Gastroesophageal sphincter (tissue), 3 donors: Measurements from ENCODE around the gene KCNJ9.

Source experiments
- POLR2A ChIP-seq, 2 donors: fragments of 450-650 bp; IDR thresholded peaks; one replicate each; pipeline ENCODE4 v1.6.1; 2017; ENCODE audit warnings: antibody characterized with exemption in 2 of 2, mild to moderate bottlenecking in 2 of 2, moderate library complexity in 1 of 2
- POLR2AphosphoS5 ChIP-seq: sonication (generic); formaldehyde crosslinking; IDR thresholded peaks from one replicate; pipeline ENCODE4 v1.6.1; 2017; ENCODE audit warnings: antibody characterized with exemption
- TF ChIP-seq, protein P1 (sequence below), 4 experiments: fragments of 200-600 bp in 2 of 4; fragments of 450-650 bp in 2 of 4; sonication (generic) in 1 of 4; IDR thresholded peaks; one replicate each; pipeline ENCODE4 v1.5.1; 2017 to 2019; ENCODE audit warnings: antibody characterized with exemption in 4 of 4, mild to moderate bottlenecking in 2 of 4, moderate library complexity in 2 of 4

- TF ChIP-seq POLR2AphosphoS5 (no peak), POLR2A (IDR thresholded peaks at IDR 0.05) (no peak)
- TF ChIP-seq, protein P1, sequence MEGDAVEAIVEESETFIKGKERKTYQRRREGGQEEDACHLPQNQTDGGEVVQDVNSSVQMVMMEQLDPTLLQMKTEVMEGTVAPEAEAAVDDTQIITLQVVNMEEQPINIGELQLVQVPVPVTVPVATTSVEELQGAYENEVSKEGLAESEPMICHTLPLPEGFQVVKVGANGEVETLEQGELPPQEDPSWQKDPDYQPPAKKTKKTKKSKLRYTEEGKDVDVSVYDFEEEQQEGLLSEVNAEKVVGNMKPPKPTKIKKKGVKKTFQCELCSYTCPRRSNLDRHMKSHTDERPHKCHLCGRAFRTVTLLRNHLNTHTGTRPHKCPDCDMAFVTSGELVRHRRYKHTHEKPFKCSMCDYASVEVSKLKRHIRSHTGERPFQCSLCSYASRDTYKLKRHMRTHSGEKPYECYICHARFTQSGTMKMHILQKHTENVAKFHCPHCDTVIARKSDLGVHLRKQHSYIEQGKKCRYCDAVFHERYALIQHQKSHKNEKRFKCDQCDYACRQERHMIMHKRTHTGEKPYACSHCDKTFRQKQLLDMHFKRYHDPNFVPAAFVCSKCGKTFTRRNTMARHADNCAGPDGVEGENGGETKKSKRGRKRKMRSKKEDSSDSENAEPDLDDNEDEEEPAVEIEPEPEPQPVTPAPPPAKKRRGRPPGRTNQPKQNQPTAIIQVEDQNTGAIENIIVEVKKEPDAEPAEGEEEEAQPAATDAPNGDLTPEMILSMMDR (IDR thresholded peaks at IDR 0.05), result no peak
Observed at GRCh38 chr1:160080381-160081100, 797 bp upstream of the KCNJ9 start.
